Activated naive CD4-positive, alpha-beta T cell treated with Interleukin-2 at 50 U/mL for 16 hours (primary cell): ENCODE data around the gene TFEC.
"Not testable (repeated sequence)": the region's sequence is repeated elsewhere in the genome, so short reads cannot be mapped to it uniquely, and the experiment has no call there.

Experiments
- DNase-seq: peaks from one replicate; pipeline ENCODE4 v3.0.0-alpha.2; 2020

Gene TFEC, protein sequence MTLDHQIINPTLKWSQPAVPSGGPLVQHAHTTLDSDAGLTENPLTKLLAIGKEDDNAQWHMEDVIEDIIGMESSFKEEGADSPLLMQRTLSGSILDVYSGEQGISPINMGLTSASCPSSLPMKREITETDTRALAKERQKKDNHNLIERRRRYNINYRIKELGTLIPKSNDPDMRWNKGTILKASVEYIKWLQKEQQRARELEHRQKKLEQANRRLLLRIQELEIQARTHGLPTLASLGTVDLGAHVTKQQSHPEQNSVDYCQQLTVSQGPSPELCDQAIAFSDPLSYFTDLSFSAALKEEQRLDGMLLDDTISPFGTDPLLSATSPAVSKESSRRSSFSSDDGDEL

DNA sequence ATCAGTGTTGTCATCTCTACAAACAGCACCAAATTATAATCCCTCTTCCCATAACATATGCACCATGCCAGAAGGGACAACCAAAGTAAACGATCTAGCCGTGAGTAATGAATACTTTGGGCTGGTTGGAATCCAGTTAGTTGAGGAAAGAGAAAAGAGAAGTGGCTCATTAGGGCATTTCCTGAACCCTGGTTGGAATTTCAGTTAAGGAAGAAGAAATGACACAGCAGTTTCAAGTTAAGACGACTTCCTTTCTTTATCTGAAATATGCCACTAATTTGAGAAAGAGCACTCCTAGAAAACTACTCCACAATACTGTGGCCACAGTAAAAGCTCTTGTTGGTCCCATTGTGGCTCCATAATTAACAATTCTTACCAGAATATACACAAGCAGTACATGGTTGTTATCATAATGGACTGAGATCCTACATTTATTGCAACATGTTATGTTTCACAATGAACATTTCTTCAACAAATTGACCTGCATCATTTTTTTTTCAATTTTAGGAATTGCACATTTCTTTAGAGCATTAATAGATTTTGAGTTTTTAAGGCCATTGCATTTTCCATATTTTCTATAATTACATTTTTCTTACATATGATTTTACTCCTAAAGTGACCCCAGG, at the start of gene TFEC:
TFEC (minus strand) TSS at position 113 of the 626 bp plus-strand sequence. CDS start 46,322 bp downstream, outside the sequence.
- DNase-seq, result no peak

DNA sequence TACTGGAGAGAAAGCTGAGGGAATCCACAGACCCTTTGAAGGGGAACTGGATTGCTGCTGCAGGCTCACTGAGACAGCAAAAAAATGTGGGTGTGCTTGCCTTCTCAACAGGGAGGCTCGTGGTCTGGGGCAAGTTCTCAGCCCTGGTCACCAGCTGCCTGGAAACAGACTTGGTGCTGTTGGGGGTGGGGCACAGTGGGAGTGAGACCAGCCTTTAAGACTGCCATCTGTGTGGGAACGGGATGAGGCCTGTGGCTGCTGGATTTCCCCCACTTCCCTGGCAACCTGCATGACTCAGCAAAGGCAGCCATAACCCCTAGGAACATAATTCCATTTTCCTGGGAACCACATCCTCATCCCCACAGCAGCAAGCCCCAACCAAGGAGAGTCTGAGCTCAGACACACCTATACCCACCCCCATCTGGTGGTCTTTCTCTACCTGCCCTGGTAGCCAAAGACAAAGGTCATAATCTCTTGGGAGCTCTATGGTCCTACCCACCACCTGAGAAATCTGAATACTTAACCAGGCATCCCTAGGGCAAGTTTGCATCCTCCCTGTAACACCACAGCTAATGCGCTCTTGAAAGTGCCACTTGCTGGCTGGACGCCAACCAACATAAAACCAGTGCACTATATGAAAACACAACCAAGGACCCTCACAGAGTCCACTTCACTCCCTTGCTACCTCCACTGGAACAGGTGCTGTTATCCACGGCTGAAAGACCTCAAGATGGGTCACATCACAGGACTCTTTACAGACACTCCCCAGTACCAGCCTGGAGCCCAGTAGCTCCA, 45.0 kb upstream of the TFEC start:
- DNase-seq, result no peak

DNA sequence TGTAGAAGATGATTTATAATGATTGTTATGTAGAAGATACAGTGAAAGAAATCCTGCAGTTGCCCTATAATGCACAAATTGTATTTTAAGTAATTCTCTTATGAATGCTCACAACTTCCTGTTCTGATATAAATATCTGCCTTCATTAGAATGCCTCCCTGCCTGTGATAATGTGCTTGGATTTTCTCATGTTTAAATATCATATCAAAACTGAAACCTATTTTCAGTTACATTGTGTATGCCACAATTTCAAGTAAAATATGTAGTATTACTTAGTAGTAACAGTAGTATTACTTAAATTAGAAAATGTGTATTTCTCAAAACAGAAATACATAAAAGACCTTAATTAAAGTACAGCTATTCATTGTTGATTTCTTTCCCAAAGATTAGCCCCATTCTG, 41.1 kb upstream of the TFEC start:
- DNase-seq, result no peak

DNA sequence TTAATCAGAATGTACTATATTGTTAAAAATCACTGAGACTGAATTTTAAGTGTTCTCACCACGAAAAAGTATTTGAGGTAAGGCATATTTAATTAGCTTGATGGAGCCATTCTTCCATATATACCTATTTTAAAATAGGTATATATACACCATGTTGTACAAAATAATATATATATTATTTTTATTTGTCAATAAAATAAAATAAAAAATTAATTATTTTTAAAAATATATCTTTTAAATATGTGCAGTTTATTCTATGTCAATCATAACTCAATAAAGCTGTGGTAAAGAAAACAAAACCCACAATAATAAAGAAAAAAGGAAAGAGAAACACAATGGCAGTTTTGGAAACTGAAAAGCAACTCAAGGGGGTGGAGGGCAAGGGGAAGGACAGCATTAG, 33.6 kb upstream of the TFEC start:
- no peak for DNase-seq

DNA sequence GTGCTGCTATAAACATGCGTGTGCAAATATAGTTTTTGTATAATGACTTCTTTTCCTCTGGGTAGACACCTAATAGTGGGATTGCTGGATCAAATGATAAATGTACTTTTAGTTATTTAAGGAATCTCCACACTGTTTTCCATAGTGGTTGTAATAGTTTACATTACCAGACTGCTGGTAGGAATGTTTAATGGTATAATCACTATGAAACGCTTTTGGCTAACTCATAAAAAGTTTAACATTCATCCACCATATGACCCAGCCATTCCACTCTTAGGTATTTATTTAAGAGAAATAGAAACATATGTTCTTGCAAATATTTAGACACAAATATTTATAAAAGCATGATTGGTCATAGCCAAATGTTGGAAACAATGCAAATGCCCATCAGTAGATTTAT, 32.1 kb upstream of the TFEC start:
- DNase-seq, result no peak

DNA sequence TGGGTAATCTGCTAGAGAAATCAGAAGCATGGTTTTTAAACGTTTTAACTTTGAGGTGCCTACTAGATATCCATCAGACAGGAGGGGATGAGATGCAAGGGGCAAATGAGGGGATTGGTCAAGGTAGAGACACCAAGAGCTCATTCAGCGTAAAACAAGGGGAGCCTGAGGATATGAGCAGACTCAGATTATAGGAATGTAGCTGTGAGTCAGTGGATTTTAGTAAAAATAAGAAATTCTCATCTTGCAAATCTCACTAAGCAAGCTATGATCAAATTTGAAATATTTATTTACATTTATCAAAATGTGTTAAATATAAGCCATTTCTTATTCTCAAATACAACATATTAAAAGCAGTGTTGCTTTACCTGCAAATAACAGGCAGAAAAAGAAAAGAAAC, 21.4 kb upstream of the TFEC start:
- no peak for DNase-seq

DNA sequence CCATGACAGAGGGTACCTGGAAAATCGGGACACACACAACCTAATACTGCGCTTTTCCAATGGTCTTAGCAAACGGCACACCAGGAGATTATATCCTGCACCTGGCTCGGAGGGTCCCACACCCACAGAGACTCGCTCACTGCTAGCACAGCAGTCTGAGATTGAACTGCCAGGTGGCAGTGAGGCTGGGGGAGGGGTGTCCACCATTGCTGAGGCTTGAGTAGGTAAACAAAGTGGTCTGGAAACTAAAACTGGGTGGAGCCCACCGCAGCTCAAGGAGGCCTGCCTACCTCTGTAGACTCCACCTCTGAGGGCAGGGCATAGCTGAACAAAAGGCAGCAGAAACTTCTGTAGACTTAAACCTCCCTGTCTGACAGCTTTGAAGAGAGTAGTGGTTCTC, 16.7 kb upstream of the TFEC start:
- DNase-seq, result not testable (repeated sequence)

DNA sequence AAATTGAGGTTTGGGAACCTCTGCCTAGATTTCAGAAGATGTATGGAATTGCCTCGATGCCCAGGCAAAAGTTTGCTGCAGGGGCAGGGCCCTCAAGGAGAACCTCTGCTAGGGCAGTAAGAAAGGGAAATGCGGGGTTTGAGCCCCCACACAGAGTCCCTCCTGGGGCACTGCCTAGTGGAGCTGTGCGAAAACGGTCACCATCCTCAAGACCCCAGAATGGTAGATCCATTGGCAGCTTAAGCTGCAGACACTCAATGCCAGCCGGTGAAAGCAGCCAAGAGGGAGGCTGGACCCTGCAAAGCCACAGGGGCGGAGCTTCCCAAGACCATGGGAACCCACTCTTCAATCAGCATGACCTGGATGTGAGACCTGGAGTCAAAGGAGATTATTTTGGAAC, 15.0 kb upstream of the TFEC start:
- DNase-seq, result no peak

DNA sequence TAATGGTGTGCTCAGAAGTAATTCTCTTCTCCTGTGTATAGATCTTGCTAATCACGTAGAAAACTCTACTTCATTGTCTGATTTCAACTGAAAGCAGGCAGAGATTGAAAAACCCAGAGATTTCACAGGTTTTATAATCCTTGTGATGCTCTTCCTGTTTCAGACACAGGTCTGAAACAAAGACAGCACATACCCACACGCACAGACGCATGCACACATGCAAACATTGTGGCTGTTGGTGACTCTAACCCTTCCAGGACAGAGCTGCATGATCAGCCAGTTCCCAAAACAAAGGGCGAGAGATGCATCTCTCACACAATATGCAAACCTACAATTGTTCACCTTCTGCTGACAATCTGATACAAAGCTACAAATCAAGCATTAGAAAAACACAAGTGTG, 11.1 kb upstream of the TFEC start:
- DNase-seq, result no peak

DNA sequence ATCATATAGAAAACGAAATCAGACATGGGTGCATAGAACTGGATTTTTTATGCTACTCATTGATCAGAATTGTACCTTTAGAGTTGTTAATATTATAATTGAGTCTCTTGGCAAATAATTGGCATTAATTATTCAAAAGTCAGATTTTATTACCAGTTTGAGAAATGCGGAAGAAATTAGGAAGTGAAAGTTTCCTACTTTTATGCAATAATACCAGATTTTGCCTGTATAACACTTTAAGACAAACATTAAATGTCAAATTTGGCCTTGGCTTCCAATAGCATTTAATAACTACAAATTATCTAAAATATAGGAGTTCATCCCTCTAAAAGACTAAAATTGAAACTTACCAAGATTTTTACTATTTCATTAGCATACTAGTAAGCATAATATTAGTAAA, 6.8 kb upstream of the TFEC start:
- no peak for DNase-seq

DNA sequence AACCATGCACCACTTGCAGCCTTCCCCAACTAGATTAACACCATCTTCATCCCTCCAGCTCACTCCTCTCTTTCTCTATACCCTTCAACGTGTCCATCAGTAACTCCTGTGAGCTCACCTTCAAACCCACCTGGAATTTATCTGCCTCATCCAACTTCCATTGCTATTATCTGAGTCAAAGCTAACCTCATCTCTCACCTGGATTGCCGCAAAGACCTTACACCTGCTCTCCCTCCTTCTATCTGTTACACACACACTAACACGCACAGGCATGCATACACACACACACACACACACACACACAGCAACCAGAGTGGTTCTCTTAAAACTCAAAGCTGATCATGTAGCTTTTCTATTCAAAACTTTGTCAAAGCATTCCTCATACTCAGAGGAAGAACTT, 3.8 kb upstream of the TFEC start:
- DNase-seq, result no peak

DNA sequence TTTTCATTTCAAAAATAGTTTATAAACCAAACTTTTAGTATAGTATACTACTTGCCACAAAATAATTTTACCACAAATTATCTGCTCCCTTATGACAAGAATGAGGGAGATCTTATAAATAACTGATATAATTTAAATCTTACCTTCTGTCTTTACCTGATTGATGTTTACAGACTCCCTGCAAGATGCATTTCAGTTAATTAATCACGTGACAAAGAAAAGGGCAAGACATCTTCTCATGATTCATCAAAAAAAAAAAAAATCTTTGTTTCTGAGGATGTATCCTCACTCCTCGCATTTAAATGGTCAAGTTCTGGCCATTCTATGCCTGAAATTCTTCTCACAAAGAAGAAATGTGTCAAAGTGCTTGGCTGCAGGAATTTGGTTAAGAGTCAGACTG, 2.3 kb upstream of the TFEC start:
- no peak for DNase-seq

DNA sequence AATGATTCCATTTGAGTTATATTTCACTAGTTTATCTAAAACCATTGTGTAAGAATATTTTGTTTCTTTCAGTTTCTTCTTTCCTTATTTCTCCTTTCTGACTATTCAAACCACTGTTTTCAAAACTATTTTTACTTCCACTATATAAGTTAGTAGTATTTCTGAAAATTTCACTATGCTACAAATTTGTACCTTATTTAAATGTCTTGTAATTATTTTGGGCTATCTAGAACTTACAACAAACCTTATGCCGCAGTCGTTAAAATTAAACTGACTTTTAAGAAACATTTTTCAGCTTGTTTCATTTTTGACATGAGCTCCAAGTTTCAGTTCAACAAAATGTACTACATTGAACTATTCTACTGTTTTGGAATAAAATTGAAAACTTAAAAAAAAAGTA, 1.8 kb downstream of the TFEC start:
- no peak for DNase-seq

DNA sequence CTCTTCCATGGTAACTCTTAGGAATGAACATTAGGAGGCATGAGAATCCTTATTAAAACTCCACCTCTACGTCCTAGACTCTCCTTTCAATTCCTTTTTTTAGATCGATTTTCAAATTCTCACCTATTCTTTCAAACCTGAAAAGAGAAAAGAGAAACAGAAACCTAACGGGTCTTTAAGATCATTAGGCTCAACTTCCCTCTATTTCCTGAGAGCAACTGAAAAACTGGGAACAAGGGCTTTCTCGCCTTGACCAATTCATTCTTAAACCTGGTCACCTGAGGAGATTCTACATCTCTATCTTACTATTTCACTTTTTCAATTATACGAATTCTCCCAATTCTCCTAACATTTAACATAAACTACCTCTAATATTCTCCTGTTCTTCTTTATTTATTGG, 2.8 kb downstream of the TFEC start:
- DNase-seq, result no peak

DNA sequence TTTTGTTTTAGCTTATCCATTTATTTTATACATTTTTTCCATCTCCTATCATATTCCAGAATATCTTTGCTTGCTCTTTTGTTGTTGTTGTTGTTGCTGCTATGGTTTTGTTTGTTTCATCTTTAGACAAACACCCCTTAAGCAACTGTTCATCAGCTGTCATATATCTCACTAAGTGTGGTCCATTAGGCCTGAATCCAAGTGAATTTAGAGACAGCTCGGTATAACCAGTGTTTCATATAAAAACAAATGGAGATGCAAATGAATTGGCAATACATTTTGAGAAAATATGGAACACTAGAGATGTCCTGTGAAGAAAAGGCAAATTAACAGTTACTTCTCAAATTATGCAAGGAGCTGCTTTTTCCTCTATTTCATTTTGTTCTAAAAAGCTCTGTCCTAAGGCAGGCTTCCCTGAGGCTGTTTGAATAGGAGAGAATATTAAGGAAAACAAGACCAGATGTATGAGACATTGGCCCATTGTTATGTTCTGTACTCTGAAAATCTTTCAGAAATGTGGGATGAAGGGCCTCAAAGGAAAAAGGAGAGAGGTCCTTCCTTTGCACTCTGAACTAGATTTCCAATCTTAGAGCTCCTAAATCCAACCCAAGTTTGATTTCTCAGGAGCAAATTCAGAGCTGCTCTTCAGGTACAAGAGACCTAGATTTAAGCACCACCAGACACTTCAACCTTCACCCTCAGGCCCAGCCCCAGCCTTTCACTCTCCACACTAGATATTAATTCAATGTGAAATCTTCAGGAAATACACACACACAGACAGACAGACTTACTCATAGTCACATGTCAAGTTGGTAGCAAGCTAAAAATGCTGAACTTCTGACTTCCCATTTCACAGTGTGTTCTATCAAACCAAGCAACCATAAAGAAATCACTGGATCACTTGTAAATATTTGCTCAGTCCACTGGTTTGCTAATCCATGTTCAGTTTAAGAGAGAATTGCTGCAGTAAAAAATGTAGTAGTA, 5.4 kb downstream of the TFEC start:
- DNase-seq, result no peak

DNA sequence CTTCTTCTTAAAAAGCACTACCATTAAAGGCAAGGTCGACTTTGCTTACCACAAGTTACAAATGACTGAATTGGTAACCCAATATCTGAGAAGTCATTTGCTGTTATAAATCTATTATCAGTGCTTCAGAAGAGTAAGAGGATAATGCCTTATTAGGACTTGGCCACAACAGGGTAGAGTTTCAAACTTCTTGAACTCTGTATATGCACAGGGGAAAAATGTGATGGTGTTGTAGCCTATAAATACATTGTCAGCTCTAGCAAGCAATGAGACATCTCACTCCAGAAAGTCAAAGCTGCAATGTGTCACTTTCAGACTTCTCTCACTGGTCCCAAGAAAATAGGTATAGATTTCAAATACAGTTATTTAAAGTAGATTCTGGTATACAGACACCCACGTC, 9.3 kb downstream of the TFEC start:
- DNase-seq, result no peak

DNA sequence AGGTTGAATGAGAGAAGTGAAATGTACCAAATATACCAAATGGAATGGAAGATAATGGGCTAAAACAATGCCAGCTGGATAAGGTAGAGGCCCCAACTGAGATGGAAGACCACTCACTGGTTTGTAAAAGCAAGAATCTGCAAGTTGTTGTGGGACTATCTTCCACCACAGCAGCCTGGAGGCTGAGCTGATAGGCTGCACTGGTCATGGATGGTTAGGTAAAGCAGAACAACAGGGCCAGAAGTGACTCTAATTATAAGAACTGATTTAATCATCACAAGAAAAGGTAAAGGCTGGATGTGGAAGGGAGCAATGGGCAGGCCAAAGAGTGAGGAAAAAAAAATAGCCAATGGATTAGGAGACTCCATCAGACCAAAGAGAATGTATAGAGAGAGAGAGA, 11.8 kb downstream of the TFEC start:
- DNase-seq, result no peak

DNA sequence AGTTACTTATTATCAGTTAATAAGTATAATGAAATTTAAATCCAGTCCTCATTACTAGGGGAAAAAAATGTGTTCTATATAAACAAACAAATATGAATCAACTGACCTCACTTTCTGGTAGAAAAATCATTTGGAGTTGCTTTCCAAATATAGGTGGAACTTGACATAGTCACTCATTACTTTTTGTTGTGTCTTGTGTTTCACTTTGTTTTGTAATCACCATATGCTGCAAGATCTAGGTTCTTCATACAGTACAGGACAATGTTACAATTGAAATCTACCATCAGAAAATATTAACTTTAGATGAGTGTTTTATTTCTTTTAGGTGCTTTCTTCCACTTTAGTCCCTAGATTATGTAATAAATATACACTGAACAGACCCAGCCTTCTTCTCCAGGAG, 16.9 kb downstream of the TFEC start:
- DNase-seq, result no peak

DNA sequence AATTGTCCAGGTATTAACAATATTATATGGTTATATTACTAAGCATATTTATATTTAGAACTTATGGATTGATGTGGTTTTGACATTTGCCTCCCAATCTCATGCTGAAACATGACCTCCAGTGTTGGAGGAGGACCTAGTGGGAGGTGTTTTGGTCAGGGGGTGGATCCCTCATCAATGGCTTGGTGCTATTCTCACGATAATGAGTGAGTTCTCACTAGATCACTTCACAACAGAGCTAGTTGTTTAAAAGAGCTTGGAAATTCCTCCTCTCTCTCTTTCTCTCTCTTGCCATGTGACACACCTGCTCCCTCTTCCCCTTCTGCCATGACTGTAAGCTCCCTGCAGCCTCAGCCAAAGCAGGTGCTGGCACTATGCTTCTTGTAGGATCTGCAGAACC, 19.0 kb downstream of the TFEC start:
- DNase-seq, result no peak

DNA sequence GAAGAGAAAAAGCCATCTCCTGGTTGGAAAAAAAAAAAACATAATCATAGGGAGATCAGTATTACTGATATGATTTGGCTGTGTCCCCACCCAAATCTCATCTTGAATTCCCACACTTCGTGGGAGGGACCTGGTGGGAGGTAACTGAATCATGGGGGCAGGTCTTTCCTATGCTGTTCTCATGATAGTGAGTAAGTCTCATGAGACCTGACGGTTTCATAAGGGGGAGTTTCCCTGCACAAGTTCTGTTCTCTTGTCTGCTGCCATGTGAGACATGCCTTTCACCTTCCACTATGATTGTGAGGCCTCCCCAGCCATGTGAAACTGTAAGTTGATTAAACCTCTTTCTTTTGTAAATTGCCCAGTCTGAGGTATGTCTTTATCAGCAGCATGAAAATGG, 25.8 kb downstream of the TFEC start:
- DNase-seq, result not testable (repeated sequence)

DNA sequence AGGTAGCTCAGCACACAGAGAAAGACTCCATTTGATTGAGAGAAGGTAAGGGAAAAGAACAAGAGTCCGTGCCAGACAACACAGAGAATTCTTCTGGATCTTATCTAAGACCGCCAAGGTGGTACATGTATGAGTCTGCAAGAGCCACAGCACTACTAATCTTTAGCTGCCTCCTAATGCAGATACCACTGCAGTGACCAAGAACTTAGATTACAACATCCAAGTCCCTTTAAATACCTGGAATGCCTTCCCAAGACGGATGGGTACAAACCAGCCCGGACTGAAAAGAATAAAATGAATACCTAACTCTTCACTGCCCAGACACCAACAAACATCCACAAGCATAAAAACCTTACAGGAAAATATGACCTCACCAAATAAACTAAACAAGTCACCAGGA, 33.3 kb downstream of the TFEC start:
- DNase-seq, result no peak

DNA sequence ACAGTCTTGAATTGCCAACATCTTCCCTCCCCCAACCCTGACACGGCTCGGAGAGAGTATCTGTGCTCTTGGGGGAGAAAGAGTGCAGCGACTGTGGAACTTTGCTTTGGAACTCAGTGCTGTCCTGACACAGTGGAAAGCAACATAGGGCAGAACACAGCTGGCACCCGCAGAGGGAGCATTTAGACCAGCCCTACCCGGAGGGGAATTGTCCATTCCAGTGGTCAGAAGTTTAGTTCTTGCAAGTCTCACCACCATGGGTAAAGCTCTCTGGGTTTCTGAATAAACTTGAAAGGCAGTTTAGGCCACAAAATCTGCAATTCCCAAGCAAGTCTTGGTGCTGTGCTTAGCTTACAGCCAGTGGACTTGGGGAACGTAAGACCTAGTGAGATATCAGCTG, 34.9 kb downstream of the TFEC start:
- DNase-seq, result no peak

DNA sequence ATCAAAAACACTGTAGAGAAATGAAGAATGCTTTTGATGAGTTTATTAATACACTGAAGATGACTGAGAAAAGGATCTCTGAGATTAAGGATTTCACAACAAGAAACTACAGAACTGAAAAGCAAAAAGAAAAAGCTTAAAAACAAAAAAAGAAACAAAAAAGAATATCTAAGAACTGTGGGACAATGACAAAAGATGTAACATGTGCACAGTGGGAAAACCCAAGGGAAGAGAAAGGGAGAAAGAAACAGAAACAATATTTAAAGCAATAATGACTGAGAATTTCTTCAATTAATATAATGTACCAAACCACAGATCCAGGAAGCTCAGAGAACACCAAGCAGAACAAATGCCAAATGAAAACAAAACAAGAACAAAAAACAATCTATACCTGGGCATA, 42.2 kb downstream of the TFEC start:
- DNase-seq, result no peak
